Nucleus accumbens (tissue), 56 donors: ENCODE data around the gene MYO7A.

Source experiments
- DNase-seq, 56 donors: peaks; one replicate each; lab custom pipeline; 2025; lab: John Stamatoyannopoulos, UW

The MYO7A gene

DNA sequence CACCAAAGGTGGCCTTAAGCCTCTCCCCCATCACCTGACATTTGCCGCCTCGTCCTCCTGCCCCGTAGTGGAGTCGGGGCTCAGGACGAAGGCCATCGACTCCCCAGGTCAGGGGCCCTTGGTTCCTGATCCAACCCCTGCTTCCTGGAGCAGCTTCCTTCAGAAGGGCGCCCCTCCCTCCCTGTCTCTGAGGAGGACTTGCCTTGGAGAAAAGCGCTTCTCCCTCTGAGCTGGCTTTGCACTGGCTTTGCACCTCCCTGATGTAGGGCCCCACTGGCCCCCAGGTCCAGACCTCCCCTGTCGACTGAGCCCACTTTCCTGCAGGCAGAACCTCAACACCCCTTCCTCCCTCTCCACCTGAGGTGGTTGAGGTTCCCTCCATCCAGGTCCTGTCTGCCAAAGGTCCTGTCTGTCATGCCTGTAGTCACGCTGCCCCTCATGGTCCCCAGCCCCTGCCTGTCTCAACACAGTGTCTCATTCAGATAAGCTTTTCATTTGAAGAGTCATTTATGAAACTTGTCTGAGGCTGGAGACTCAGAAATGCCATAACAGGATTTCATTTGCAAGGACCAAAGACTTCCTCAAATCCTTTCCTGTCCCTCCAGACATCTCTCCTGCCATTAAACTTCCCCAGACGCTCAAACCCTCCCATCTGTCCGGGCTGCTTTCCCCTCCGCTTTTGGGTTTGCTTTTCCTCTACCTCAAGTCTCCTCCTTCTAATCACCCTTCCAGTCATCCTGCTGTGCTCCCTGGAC, 78.4 kb downstream of the MYO7A start:
- no peak for DNase-seq

DNA sequence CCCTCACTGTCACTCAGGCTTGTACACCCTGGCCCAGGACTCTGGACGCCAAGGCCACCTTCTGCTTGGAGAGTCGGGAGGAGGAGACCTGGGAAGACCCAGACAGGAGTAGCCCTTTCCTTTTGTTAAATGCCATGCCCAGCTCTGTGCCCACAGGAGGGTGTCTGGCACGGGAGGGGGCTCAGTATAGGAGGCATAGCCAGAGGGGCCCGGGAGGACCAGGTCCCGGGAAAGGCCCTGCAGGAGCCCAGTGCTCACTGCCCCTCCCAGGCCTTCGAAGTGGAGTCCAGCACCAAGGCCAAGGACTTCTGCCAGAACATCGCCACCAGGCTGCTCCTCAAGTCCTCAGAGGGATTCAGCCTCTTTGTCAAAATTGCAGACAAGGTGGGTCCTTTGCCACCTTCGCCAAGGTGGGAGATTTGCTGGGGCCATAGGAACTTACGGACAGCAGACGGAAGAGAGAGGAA, 79.0 kb downstream of the MYO7A start:
- DNase-seq: no peak

DNA sequence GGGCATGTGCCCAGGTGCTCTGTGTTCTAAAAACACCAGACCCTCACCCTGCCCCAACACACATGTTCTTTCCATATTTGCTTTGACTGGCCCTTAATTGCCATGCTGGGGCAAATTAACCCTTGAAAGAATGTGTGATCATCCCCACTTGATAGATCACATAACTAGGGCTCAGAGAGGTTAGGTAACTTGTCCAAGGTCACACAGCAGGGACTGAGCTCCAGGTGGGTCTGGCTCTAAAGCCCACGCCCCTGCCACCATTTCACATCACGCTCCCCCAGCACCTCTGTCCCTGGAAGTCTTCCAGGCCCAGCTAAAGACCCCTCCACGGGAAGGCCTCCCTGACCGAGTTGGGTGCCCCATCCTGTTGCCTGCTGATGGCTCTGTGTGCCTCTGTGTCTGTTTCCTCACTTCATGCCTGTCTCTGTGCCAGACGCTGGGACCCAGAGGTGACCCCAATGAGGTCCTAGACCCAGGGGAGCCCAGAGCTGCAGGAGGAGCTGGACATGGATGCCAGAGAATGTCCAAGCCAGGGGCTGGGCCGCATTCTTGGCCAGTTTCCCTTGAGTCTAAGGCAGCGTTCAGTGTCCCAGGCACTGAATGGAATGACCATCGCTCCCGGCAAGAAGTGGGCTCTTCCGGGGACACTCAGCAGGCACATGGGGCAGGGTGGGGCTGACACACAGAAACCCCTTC, 79.7 kb downstream of the MYO7A start:
- DNase-seq: no peak

DNA sequence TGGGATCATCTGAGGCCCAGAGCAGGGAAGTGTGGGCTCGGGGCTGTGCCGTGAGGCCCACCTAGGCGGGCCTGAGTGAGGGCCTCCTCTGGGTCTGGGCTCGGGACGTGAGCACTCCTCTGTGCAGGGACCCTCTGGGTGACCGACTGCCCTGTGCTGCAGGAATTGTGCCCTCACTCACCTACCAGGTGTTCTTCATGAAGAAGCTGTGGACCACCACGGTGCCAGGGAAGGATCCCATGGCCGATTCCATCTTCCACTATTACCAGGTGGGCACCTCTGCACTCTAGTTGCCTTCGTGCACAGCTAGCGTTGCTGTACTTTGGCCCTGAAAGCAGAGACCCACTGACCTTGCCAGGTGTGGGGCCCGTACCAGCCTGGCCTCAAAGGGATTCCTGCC, 80.5 kb downstream of the MYO7A start:
- DNase-seq: no peak

DNA sequence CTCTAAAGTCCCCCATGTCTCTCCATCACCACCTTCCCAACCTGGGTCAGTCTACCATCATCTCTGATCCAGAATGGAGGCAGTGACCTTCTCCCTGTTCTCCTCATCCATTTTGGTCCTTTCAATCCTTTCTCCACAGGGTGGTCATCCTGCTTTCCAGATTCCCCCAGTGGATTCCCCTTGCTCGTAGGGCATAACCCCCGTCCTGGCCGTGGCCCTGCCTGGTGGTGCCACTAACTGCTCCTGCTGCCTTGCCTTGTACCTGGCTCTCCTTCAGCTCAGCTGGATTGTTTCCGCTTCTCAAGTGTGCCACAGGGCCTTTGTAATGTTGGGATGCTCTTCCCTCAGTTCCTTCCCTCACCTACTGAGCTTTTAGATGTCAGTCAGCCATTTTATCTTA, 81.6 kb downstream of the MYO7A start:
- no peak for DNase-seq

DNA sequence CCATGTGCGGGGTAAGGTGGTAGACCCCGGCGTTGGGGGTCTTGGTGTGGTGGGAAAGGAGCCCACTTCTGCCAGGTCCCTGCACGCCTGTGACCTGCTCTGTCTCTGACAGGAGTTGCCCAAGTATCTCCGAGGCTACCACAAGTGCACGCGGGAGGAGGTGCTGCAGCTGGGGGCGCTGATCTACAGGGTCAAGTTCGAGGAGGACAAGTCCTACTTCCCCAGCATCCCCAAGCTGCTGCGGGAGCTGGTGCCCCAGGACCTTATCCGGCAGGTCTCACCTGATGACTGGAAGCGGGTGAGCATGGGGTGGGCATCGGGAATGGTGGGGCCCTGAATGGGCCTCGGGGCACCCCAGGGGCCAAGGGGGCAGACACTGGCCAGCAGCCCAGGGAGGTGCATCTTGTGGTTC, 83.0 kb downstream of the MYO7A start:
- DNase-seq: no peak

DNA sequence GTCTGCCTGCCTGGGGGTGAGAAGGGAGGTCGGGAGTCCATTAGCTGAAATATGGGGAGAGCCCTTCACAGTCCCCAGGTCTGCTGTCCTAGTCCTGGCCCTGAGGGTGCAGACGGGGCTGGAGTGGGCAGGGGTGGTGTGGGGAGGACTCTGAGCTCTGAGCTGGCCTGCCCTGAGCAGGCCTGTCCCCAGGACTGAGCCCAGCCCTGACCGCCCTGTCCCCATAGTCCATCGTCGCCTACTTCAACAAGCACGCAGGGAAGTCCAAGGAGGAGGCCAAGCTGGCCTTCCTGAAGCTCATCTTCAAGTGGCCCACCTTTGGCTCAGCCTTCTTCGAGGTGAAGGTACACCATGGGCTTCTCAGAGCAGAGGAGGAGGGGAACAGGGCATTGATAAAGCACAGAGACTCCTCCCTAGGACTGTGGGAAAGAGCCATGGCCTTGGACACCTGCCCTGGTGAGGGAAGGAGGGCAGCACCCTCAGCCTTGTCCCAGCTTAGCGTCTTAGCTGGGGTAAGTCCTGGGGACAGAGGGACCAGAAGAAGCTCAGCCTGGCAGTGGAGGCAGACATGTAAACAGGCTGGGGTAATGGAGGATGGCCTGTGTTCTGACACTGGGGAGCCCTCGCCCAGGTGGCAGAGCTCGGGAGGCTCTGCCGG, 83.7 kb downstream of the MYO7A start:
- DNase-seq: no peak

DNA sequence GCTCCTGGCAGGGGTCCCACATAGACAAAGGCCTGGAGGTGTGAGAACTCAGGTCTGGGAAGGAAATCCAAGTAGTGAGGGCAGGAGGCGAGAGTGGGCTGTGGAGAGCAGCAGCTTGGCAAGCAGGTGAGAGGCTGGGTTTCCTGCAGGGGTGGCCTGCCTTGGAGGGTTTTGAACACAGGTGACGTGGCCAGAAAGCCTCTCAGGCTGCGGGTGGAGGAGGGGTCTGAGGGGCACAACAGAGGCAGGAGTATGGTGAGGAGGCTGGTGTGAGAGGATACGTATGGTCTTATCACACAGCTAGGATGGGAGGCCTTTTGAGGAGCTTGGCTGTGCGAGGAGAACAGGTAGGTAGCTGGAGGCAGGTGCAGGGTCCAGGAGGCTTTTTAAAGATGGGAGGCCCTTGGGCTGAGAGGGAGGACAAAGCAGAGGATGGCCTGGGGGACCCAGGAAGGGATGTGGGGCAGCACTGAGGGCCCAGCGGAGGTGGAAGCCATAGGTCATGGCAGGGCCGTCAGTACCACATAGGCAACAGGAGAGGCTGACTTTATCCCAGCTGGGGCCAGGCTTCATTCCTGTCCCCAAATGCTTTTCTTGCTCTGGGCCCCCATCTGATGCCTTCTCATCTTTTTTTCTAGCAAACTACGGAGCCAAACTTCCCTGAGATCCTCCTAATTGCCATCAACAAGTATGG, 84.4 kb downstream of the MYO7A start:
- no peak for DNase-seq

DNA sequence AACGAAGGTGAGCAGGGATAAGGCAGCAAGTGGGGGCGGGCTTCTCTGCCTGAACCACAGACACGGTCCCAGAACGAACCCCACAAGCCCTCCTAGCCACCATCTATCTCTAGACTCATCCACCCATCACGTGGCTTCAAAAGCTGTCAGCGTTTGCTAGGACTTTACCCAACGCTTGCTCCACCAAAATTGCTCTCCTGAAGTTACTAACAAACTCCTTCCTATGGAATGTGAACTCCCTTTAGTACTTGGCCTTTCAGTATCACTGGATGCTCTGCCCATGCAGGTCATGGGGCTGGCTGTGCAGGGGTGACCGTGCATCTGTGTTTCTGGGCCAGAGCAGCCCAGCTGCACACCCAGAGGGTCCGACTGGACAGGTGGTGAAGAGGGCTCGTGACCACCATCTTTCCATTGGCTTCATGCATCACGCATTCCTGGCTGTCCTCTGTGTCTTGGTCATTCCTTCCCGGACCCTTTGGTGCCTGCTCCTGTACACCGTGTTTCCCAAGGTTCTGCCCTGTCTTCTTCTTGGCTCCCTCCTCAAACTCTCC, 85.1 kb downstream of the MYO7A start:
- DNase-seq: no peak

DNA sequence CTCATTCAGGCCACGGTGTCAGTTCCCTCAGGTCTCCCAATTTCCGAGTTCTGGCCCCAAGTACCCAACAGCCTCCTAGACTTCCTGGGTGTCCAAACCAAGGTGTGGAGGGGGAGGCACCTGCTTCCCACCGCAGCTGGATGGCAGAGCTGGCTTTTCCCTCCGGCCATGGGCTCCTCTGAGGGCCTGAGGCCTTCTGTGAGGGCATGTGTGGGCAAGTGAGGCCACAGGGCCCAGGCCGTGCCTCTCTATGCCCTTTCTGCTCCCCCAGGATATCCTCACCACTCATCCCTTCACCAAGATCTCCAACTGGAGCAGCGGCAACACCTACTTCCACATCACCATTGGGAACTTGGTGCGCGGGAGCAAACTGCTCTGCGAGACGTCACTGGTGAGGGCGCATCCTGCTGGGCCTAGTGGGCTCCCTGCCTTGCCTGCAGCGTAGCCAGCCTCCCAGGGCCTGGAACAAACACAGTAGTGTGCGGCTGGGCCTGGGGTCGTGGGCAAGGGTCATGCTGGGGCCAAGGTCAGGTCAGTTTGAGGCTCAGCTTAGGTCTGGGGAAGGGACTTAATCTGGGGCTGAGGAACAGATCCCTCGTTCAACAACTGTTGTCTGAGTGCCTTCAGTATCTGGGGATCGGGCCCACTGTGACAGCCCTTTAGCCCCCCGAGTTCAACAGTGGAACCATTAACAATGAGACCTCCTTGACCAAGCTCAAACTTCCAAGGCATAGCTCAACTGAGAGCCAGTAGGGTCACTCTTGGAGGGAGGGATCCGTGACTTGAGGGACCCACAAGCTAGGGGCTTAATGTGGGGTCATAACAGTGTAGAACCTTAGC, 85.8 kb downstream of the MYO7A start:
- DNase-seq: no peak

DNA sequence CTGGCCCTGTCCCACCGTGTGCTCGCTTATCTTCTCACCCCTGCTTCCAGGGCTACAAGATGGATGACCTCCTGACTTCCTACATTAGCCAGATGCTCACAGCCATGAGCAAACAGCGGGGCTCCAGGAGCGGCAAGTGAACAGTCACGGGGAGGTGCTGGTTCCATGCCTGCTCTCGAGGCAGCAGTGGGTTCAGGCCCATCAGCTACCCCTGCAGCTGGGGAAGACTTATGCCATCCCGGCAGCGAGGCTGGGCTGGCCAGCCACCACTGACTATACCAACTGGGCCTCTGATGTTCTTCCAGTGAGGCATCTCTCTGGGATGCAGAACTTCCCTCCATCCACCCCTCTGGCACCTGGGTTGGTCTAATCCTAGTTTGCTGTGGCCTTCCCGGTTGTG, 86.5 kb downstream of the MYO7A start:
- DNase-seq: no peak

DNA sequence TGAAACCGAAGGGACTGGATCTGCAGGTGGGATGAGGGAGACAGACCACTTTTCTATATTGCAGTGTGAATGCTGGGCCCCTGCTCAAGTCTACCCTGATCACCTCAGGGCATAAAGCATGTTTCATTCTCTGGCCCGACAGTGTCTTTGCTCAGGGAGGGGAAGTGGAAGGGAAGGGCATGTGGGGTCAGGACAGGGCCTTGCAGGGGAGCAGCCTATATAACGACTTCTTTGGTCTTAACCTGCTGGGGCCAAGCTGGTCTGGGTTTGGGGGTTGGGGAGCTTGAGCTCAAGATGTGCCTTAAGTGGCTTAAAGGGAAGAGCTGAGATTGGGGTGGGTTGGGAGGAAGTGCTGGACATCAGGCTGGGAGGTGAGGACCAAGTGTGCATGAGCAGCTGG, 87.1 kb downstream of the MYO7A start:
- DNase-seq: no peak

DNA sequence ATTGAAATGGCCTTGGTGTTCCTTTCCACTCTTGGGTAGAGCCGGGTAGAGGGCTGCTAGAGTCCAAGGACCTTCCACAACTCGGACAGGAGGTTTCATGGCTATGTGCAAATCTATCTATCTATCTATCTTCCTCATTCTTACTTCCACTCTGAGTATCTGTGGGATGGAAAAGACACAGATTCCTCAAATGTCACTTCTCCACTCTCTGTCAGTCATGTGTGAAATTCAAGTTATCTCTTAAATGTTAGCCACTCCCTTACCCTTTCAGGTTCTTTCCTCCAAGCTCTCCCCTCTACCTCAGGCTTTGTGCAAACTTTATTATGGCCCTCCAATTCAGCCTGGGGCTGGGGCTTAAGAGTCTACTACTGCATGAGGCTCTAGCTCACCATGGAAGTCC, 89.1 kb downstream of the MYO7A start:
- no peak for DNase-seq

DNA sequence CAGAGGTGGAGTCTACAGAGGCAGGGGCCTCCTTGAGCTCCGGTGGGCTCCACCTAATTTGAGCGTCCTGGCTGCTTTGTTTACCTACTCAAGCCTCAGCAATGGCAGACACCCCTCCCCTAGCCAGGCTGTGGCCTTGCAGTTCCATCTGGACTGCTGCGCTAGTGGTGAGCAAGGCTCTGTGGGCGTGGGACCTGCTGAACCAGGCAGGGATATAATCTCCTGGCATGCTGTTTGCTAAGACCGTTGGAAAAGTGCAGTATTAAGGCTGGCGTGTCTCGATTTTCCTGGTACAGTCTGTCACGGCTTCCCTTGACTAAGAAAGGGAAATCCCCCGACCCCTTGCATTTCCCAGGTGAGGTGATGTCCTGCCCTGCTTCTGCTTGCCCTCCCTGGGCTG, 95.8 kb downstream of the MYO7A start:
- no peak for DNase-seq

DNA sequence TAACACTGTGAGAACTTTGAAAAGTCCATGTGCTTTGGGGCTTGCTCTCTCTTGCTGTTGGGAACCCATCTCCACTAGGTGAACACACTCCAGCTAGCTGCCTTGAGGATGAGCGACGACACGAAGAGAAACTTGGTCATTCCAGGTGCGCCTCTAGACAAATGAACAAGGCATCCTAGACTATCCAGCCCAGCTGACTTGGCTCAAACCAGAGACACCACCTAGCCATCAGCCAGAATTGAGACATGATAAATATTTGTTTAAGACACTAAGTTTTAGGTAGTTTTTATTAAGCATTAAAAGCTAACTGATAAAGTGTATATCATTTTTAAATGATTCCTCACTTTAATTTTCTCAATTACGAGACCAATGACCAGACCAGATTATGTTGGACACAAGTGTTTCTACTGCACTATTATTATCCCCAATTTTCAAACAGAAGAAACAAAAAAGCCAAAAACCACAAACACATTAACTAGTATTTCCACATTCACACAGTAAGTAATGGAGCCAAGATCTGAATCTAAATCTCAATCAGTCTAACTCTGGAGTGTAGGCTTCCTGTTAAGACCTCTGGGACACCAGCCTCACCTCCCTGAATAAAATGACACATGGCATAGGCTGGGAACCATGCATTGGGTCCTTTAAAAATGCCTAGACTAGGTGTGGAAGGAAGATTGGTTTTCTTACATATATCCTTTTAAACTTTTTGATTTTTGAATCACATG, 103.0 kb downstream of the MYO7A start:
- DNase-seq: no peak

DNA sequence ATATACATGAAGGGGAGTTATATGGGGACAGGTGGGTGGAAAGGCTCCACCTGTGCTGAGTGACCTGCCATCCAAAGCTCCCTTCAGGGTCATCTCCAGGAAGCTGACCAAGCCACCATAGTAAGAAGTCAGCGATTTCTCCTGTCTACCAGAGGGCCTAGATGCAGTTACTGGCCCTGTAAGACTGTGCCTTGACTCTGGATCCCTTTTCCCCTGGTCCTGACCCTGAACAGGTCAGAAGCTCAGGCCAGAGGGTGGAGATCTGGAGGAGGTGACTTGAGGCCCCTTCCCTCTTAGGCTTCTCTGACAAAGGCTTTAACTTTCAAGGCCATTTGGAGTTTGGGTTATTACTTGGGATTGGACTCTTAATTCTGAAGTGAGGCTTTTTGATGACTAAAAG, 103.8 kb downstream of the MYO7A start:
- DNase-seq: no peak

DNA sequence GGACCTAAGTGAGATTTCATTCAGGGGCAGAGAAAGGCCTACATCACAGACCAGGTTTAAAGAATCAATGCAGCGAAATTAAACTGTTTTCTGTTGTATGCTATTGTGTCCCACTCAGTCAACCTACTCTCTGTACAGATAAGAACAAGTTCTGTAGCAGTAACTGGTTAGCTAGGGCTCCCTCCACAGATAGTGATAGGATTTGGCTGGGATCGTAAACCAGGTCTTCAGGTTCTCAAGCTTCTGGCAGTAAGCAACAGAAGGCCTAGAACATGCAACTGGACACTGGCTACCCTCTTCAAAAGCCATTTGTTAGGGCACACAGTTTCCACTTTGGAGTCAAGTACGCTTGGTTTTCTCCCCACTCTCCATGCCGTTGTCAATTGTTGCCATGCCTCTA, 104.2 kb downstream of the MYO7A start:
- no peak for DNase-seq

DNA sequence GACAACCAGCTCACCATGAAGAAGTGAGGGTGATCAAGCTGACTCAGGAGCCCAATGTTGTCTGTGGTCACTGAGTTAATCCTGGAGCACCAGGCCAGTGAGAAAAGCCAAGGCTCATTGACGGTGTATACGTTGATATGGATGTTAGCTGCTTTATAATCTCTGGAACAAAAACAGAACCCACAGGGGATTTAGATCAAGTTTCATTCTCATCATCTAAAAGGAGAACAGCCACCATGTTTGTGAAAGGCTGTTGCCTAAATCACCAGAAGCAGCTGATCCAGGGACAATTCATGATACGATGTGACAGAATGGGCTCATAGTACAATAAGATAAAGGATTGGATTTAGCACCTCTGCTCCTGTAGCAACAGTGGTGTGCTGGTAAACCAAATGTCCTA, 105.0 kb downstream of the MYO7A start:
- no peak for DNase-seq

DNA sequence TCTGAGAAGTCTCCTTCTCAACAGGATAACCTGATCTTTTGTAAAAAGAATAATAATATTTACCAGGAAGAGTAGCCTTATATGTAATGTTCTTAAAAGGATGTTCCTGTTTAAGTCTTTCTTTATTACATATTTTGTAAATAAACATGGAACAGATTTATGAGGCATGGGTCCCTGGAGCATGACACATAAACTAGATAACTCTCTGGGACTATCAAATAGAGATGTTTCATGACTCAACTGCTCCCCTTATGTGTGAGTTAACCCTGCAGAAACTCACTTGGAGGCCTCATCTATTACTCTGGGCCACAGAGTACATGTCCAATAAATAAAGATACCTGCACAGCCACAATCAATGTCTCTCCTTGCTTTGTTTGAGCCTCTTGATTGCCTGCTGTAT, 108.9 kb downstream of the MYO7A start:
- DNase-seq: no peak
